GM12878 (cell line): Measurements from ENCODE around the gene LENEP. TPM values are rescaled to one million over a fixed set of nuclear protein-coding genes. Genes with fewer than 3 reads are reported as not detected.

Source experiments
- ATAC-seq: fragments of 200-7000 bp; cut with Tn5 transposase; 3 replicates; pipeline ENCODE4 v1.9.1; 2020; ENCODE audit warnings: mild to moderate bottlenecking, moderate library complexity
- BruUV-seq: library from RNA; stranded (reverse); fragments of 400-500 nt; replicated peaks from 2 replicates; lab custom pipeline; 2021; lab: Mats Ljungman, UMichigan
- CTCF ChIA-PET: fragments of 300-600 bp; sonication (Branson Sonifier 250); formaldehyde crosslinking; extraction: SDS; loops from one replicate; lab custom pipeline; 2021; ENCODE audit warnings: inconsistent platforms; lab: Yijun Ruan, JAX
- POLR2A ChIA-PET: fragments of 350-600 bp; formaldehyde crosslinking; extraction: SDS; loops from one replicate; lab custom pipeline; 2021; ENCODE audit warnings: inconsistent platforms; lab: Charles Lee
- RAD21 ChIA-PET: fragments of 300-600 bp; sonication (Branson Sonifier 250); formaldehyde crosslinking; loops from one replicate; lab custom pipeline; 2023; ENCODE audit warnings: antibody characterized with exemption; ENCODE audit not compliant: unreplicated experiment; lab: Charles Lee
- SMC1A ChIA-PET: fragments of 300-600 bp; sonication (Branson Sonifier 250); formaldehyde crosslinking; loops from one replicate; lab custom pipeline; 2023; ENCODE audit not compliant: unreplicated experiment, uncharacterized antibody; lab: Charles Lee
- DNase-seq: peaks from one replicate; pipeline ENCODE4 v3.0.0-alpha.2; 2011; ENCODE audit warnings: low read depth, low spot score
- FAIRE-seq: peaks from 3 replicates; lab custom pipeline; 2011; peaks lifted over from hg19 to GRCh38; lab: Jason Lieb, UNC
- H2AFZ ChIP-seq: 2 replicates; pipeline ENCODE4 v1.6.0; 2011; ENCODE audit warnings: low read depth, low read length, control low read depth; ENCODE audit not compliant: control insufficient read depth
- H3K27ac ChIP-seq: 2 replicates; pipeline ENCODE4 v1.5.1; 2011; ENCODE audit warnings: control low read depth; ENCODE audit not compliant: control insufficient read depth, insufficient read depth
- H3K27me3 ChIP-seq, 2 experiments: replicated peaks in 1 of 2; 2 replicates each; pipeline versions ENCODE4 v1.6.0 to v1.6.1; 2011; ENCODE audit warnings: low read length in 1 of 2; ENCODE audit not compliant: control insufficient read depth in 2 of 2, insufficient read depth in 2 of 2
- H3K36me3 ChIP-seq, 2 experiments: 2 replicates each; pipeline ENCODE4 v1.5.1; 2011; ENCODE audit warnings: low read length in 1 of 2; ENCODE audit not compliant: control insufficient read depth in 2 of 2, insufficient read depth in 2 of 2
- H3K4me1 ChIP-seq: 2 replicates; pipeline ENCODE4 v1.6.1; 2011; ENCODE audit warnings: mild to moderate bottlenecking, low read length, moderate library complexity, mixed read lengths; ENCODE audit not compliant: control insufficient read depth, insufficient read depth
- H3K4me2 ChIP-seq: 2 replicates; pipeline ENCODE4 v1.6.0; 2011; ENCODE audit warnings: control low read depth; ENCODE audit not compliant: control insufficient read depth, insufficient read depth
- H3K4me3 ChIP-seq: fragments of 200-600 bp; sonication (generic); 2 replicates; pipeline ENCODE4 v1.5.1; 2016
- H3K79me2 ChIP-seq: 2 replicates; pipeline ENCODE4 v1.6.0; 2011; ENCODE audit warnings: low read length; ENCODE audit not compliant: control insufficient read depth, insufficient read depth
- H3K9ac ChIP-seq: 2 replicates; pipeline ENCODE4 v1.8.0; 2011; ENCODE audit warnings: low read length, control low read depth, mixed read lengths; ENCODE audit not compliant: control insufficient read depth, insufficient read depth
- H3K9me3 ChIP-seq: replicated peaks from 3 replicates; pipeline ENCODE4 v1.5.1; 2011; ENCODE audit warnings: mild to moderate bottlenecking, low read length; ENCODE audit not compliant: control insufficient read depth, insufficient read depth
- H4K20me1 ChIP-seq: 2 replicates; pipeline ENCODE4 v1.6.0; 2011; ENCODE audit not compliant: control insufficient read depth, insufficient read depth
- CHD1 ChIP-seq: IDR thresholded peaks from 2 replicates; pipeline ENCODE4 v1.6.1; 2012; ENCODE audit warnings: low read depth, low read length, improper control_type of control experiment
- EP300 ChIP-seq, 2 experiments: fragments of 150-350 bp in 1 of 2; IDR thresholded peaks; 2 replicates each; pipeline ENCODE4 v1.6.1; 2011 to 2012; ENCODE audit warnings: low read depth in 2 of 2, low read length in 2 of 2, borderline replicate concordance in 1 of 2, improper control_type of control experiment in 1 of 2, inconsistent platforms in 1 of 2; ENCODE audit not compliant: control insufficient read depth in 1 of 2
- GATAD2B ChIP-seq: fragments of 450-650 bp; conservative IDR thresholded peaks from 2 replicates; pipeline ENCODE4 v1.6.1; 2017; ENCODE audit warnings: low read depth, mild to moderate bottlenecking, moderate library complexity
- MLLT1 ChIP-seq: fragments of 450-650 bp; IDR thresholded peaks from 2 replicates; pipeline ENCODE4 v1.6.1; 2016; ENCODE audit warnings: mild to moderate bottlenecking
- NFXL1 ChIP-seq: fragments of 450-650 bp; IDR thresholded peaks from 2 replicates; pipeline ENCODE4 v1.6.1; 2017; ENCODE audit warnings: antibody characterized with exemption, mild to moderate bottlenecking, borderline replicate concordance
- PAX8 ChIP-seq: fragments of 450-650 bp; IDR thresholded peaks from 2 replicates; pipeline ENCODE4 v1.6.1; 2017; ENCODE audit warnings: mild to moderate bottlenecking, moderate library complexity
- PML ChIP-seq: IDR thresholded peaks from 2 replicates; pipeline ENCODE4 v1.6.1; 2012; ENCODE audit warnings: low read length, inconsistent platforms
- SIX5 ChIP-seq: IDR thresholded peaks from 2 replicates; pipeline ENCODE4 v1.6.1; 2011; ENCODE audit warnings: mild to moderate bottlenecking, low read depth, low read length, moderate library complexity; ENCODE audit not compliant: severe bottlenecking
- SPI1 ChIP-seq: IDR thresholded peaks from 2 replicates; pipeline ENCODE4 v1.6.1; 2011; ENCODE audit warnings: low read depth, mild to moderate bottlenecking, low read length, moderate library complexity, borderline replicate concordance; ENCODE audit not compliant: insufficient read depth
- ZSCAN29 ChIP-seq: fragments of 450-650 bp; IDR thresholded peaks from 2 replicates; pipeline ENCODE4 v1.6.1; 2017; ENCODE audit warnings: mild to moderate bottlenecking, moderate library complexity
- WGBS: methylation state at CpG from one replicate; pipeline ENCODE4 v1.1.6; 2016; ENCODE audit warnings: low lambda C conversion rate; ENCODE audit not compliant: insufficient replicate concordance, insufficient coverage; ENCODE audit errors: missing lambda C conversion rate; 5-methylcytosine and 5-hydroxymethylcytosine counted together
- in situ Hi-C: fragments of 300-500 bp; cut with MboI; formaldehyde crosslinking; loops from 9 replicates; pipeline ENCODE4 v1.14.3; 2018; ENCODE audit warnings: mixed read lengths
- intact Hi-C: fragments of 100-400 bp; cut with micrococcal nuclease; formaldehyde crosslinking; loops from one replicate; pipeline ENCODE4 v1.14.2; 2022; ENCODE audit not compliant: unreplicated experiment
- polyA plus RNA-seq, 11 experiments: library from polyadenylated mRNA; depleted of rRNA in 4 of 11; unstranded in 6 of 11; stranded (reverse) in 5 of 11; fragments of >200 nt; fragmentation: Nextera tagmentation in 4 of 11; fragmentation: Illumina TruSeq in 1 of 11; extraction: Ambion mirVana in 4 of 11; extraction: Trizol in 1 of 11; gene quantifications; 1 replicate in 1 of 11; 2 replicates in 10 of 11; pipeline versions ENCODE4 v1.2.1 to v1.2.3, GENCODE V29; 2011 to 2016; ENCODE audit warnings: inconsistent platforms in 2 of 11, missing spikeins in 2 of 11, low read depth in 1 of 11
- total RNA-seq, 4 experiments: library from RNA; depleted of rRNA in 3 of 4; stranded (reverse); fragments of >200 nt in 3 of 4; fragmentation: Illumina TruSeq in 1 of 4; extraction: Trizol in 1 of 4; gene quantifications; 2 replicates each; pipeline versions ENCODE4 v1.2.1 to v1.2.3, GENCODE V29; 2013 to 2021

Gene LENEP
- total and polyA plus RNA-seq, 10 of the 15 experiments (the other 5 are each of a cell fraction or from before 2014, with no cell fraction given): 0.27 to 1.1 (median 0.64) TPM; not detected in 7

GRCh38 chr1:155011437-155012025 is 18.1 kb downstream of the LENEP start:
- ChIA-PET SMC1A (interaction anchor here (0.6 kb wide), 1 partner anchor 24 kb away, joined by 3 read pairs; no protein-coding TSS in a partner anchor), RAD21 (interaction anchor here (1.1 kb wide), 1 partner anchor 12 kb away, joined by 5 read pairs; no protein-coding TSS in a partner anchor), CTCF (interaction anchor here (1.1 to 2.1 kb wide), 2 partner anchors 12 to 33 kb away, joined by 6 to 9 read pairs; no protein-coding TSS in a partner anchor), POLR2A (interaction anchor here (1.4 kb wide), 1 partner anchor 23 kb away, joined by 3 read pairs; no protein-coding TSS in a partner anchor)
- no TSS peak for BruUV-seq
- H3K27me3 ChIP-seq: no peaks in the 10 kb centered on the region
- no peak overlapping the region for H3K27ac ChIP-seq
- no peak overlapping the region for H3K4me2 ChIP-seq
- H3K4me1 ChIP-seq: peaks cover 41% of the 10 kb centered on the region
- ATAC-seq: no peak
- H4K20me1 ChIP-seq: 0 out of 2 replicates have a peak, but pooled peaks cover 3% of the 10 kb centered on the region
- peaks cover 21% of the 10 kb centered on the region for H3K79me2 ChIP-seq
- in situ Hi-C loops: no loop called here
- no peak overlapping the region for H2AFZ ChIP-seq
- no peak for DNase-seq
- 98% methylated on average over 4 of the region's 6 CpGs for WGBS
- intact Hi-C loops: no loop called here
- no peak for FAIRE-seq
- peaks cover 0 to 21% of the 10 kb centered on the region in 2 experiments; a peak in 3 of 4 replicates for H3K36me3 ChIP-seq
- TF ChIP-seq MLLT1 (no peak), SIX5 (no peak), ZSCAN29 (no peak), PML (no peak), GATAD2B (no peak), PAX8 (no peak), SPI1 (no peak), CHD1 (no peak), EP300 (IDR thresholded peaks at IDR 0.05; ENCODE audit: borderline replicate concordance in 1 of 2, control insufficient read depth in 1 of 2, low read depth in 2 of 2, low read length in 2 of 2) (no peak), NFXL1 (no peak)
- H3K9ac ChIP-seq: no peak overlapping the region
- no peak overlapping the region for H3K4me3 ChIP-seq
- H3K9me3 ChIP-seq: no peaks in the 10 kb centered on the region
